K562 (cell line): Measurements from ENCODE around the gene DOCK4. TPM values are rescaled to one million over a fixed set of nuclear protein-coding genes. Genes with fewer than 3 reads are reported as not detected.

Source experiments
- ATAC-seq: fragments of 200-7000 bp; cut with Tn5 transposase; 3 replicates; pipeline ENCODE4 v1.9.1; 2020; ENCODE audit warnings: moderate library complexity
- BruUV-seq: library from RNA; stranded (reverse); fragments of 400-500 nt; replicated peaks from 2 replicates; lab custom pipeline; 2021; lab: Mats Ljungman, UMichigan
- CTCF ChIA-PET: fragments of 300-600 bp; formaldehyde crosslinking; extraction: SDS; loops from one replicate; lab custom pipeline; 2021; ENCODE audit warnings: low intra/inter-chr PET ratio; lab: Yijun Ruan, JAX
- POLR2A ChIA-PET: fragments of 300-600, 350-650 bp; sonication (Branson Sonifier 250); formaldehyde crosslinking; extraction: SDS; loops from one replicate; lab custom pipeline; 2021; ENCODE audit warnings: antibody characterized with exemption, inconsistent platforms; lab: Yijun Ruan, JAX
- DNase-seq, 4 experiments: peaks; one replicate each; pipeline versions ENCODE4 v3.0.0 to v3.0.0-alpha.2; 2011 to 2018; ENCODE audit warnings: low spot score in 3 of 4, mixed read lengths in 3 of 4; ENCODE audit errors: extremely low read depth in 1 of 4
- FAIRE-seq: peaks from 2 replicates; lab custom pipeline; 2011; peaks lifted over from hg19 to GRCh38; lab: Jason Lieb, UNC
- H2AFZ ChIP-seq: 2 replicates; pipeline ENCODE4 v1.6.0; 2011; ENCODE audit warnings: low read depth, low read length, control low read depth, inconsistent platforms
- H3K27ac ChIP-seq: fragments of 200-600 bp; 3 replicates; pipeline ENCODE4 v1.8.0; 2011; ENCODE audit warnings: low read depth, mild to moderate bottlenecking, control low read depth, inconsistent platforms, low read length, moderate library complexity, mixed read lengths; ENCODE audit errors: extremely low read depth
- H3K27me3 ChIP-seq, 2 experiments: fragments of 300-600 bp in 1 of 2; 2 replicates in 1 of 2; 3 replicates in 1 of 2; pipeline versions ENCODE4 v1.6.0 to v1.8.0; 2011; ENCODE audit warnings: inconsistent platforms in 2 of 2, low read length in 2 of 2, mild to moderate bottlenecking in 1 of 2, mixed read lengths in 1 of 2, moderate library complexity in 1 of 2; ENCODE audit not compliant: control insufficient read depth in 2 of 2, insufficient read depth in 2 of 2
- H3K36me3 ChIP-seq: fragments of 300-600 bp; 3 replicates; pipeline ENCODE4 v1.8.0; 2011; ENCODE audit warnings: mild to moderate bottlenecking, low read length, inconsistent platforms; ENCODE audit not compliant: control insufficient read depth, insufficient read depth
- H3K4me1 ChIP-seq, 2 experiments: fragments of 200-600 bp in 1 of 2; replicated peaks in 1 of 2; 2 replicates in 1 of 2; 3 replicates in 1 of 2; pipeline versions ENCODE4 v1.5.1 to v1.8.0; 2011; ENCODE audit warnings: inconsistent platforms in 2 of 2, low read length in 2 of 2, mild to moderate bottlenecking in 1 of 2, mixed read lengths in 1 of 2, moderate library complexity in 1 of 2; ENCODE audit not compliant: control insufficient read depth in 2 of 2, insufficient read depth in 2 of 2
- H3K4me2 ChIP-seq: 2 replicates; pipeline ENCODE4 v1.6.1; 2011; ENCODE audit warnings: low read length, control low read depth, inconsistent platforms, mixed read lengths; ENCODE audit not compliant: insufficient read depth
- H3K4me3 ChIP-seq: fragments of 200-600 bp; sonication (generic), shearing (Covaris generic); 2 replicates; pipeline ENCODE4 v1.5.1; 2016; ENCODE audit warnings: control low read depth, inconsistent platforms
- H3K79me2 ChIP-seq: fragments of 200-600 bp; 3 replicates; pipeline ENCODE4 v1.8.0; 2011; ENCODE audit warnings: low read length, inconsistent platforms; ENCODE audit not compliant: control insufficient read depth, insufficient read depth
- H3K9ac ChIP-seq, 2 experiments: 2 replicates each; pipeline versions ENCODE4 v1.6.0 to v1.6.1; 2011; ENCODE audit warnings: low read depth in 2 of 2, low read length in 2 of 2, control low read depth in 1 of 2, inconsistent platforms in 1 of 2, mild to moderate bottlenecking in 1 of 2, mixed read lengths in 1 of 2; ENCODE audit not compliant: insufficient read depth in 1 of 2
- H3K9me1 ChIP-seq: one replicate; pipeline ENCODE4 v1.6.0; 2011; ENCODE audit warnings: inconsistent platforms, mild to moderate bottlenecking, low read length, moderate library complexity; ENCODE audit not compliant: control insufficient read depth, insufficient read depth
- H3K9me3 ChIP-seq: replicated peaks from 2 replicates; pipeline ENCODE4 v1.5.1; 2011; ENCODE audit warnings: low read depth, low read length, inconsistent platforms; ENCODE audit not compliant: control insufficient read depth, insufficient read depth
- H4K20me1 ChIP-seq: replicated peaks from 2 replicates; pipeline ENCODE4 v1.6.1; 2011; ENCODE audit warnings: low read length, inconsistent platforms, mixed read lengths; ENCODE audit not compliant: control insufficient read depth, insufficient read depth
- CEBPB ChIP-seq: fragments of 450-650 bp; IDR thresholded peaks from 2 replicates; pipeline ENCODE4 v1.6.1; 2016; ENCODE audit warnings: missing genetic modification characterization, missing compliant biosample characterization
- CEBPG ChIP-seq, 3 experiments: fragments of 200-800 bp in 1 of 3; sonication (Bioruptor generic) in 1 of 3; sonication (generic) in 1 of 3; formaldehyde crosslinking in 1 of 3; IDR thresholded peaks in 2 of 3; conservative IDR thresholded peaks in 1 of 3; 2 replicates each; pipeline versions ENCODE4 v1.6.1 to v1.8.0; 2016 to 2022; ENCODE audit warnings: missing compliant biosample characterization in 2 of 3, missing genetic modification characterization in 2 of 3, mild to moderate bottlenecking in 1 of 3, missing genetic modification reagents in 1 of 3
- EGR1 ChIP-seq: fragments of 450-650 bp; conservative IDR thresholded peaks from 2 replicates; pipeline ENCODE4 v1.6.1; 2017; ENCODE audit warnings: mild to moderate bottlenecking
- GATAD2B ChIP-seq: fragments of 450-650 bp; IDR thresholded peaks from 2 replicates; pipeline ENCODE4 v1.6.1; 2017; ENCODE audit warnings: mild to moderate bottlenecking, borderline replicate concordance
- NFE2 ChIP-seq: IDR thresholded peaks from 2 replicates; pipeline ENCODE4 v1.6.1; 2014; ENCODE audit warnings: antibody characterized with exemption, low read depth
- SPI1 ChIP-seq: IDR thresholded peaks from 2 replicates; pipeline ENCODE4 v1.6.1; 2011; ENCODE audit warnings: low read depth, low read length, control low read depth, borderline replicate concordance
- XRCC3 ChIP-seq: fragments of 450-650 bp; IDR thresholded peaks from 2 replicates; pipeline ENCODE4 v1.6.1; 2017; ENCODE audit warnings: mild to moderate bottlenecking, moderate library complexity
- ZNF512 ChIP-seq: IDR thresholded peaks from 2 replicates; pipeline ENCODE4 v1.6.1; 2016; ENCODE audit warnings: missing genetic modification characterization, missing compliant biosample characterization
- ZNF699 ChIP-seq: fragments of 250-450 bp; sonication (Bioruptor Pico); IDR thresholded peaks from 2 replicates; pipeline ENCODE4 v1.8.0; 2021; ENCODE audit warnings: mild to moderate bottlenecking, moderate library complexity; ENCODE audit not compliant: insufficient replicate concordance
- WGBS: fragments of 100-300 bp; shearing (Covaris generic); methylation state at CpG from one replicate; pipeline ENCODE4 v1.1.6; 2016; ENCODE audit warnings: low coverage, mixed read lengths; ENCODE audit not compliant: insufficient coverage; ENCODE audit errors: missing lambda C conversion rate; 5-methylcytosine and 5-hydroxymethylcytosine counted together
- in situ Hi-C: fragments of 300-500 bp; cut with MboI; formaldehyde crosslinking; loops from 4 replicates; pipeline ENCODE4 v1.15.0; 2018; ENCODE audit warnings: inconsistent platforms, mixed read lengths
- intact Hi-C: fragments of 100-400 bp; cut with micrococcal nuclease; formaldehyde crosslinking; loops from 2 replicates; pipeline ENCODE4 v1.14.2; 2022
- polyA plus RNA-seq, 8 experiments: library from polyadenylated mRNA; depleted of rRNA in 4 of 8; stranded (reverse) in 5 of 8; unstranded in 3 of 8; fragments of >200 nt; fragmentation: Nextera tagmentation in 2 of 8; fragmentation: Illumina TruSeq in 1 of 8; extraction: Ambion mirVana in 2 of 8; extraction: Trizol in 1 of 8; gene quantifications; 2 replicates each; pipeline versions ENCODE4 v1.2.1 to v1.2.3, GENCODE V29; 2011 to 2014; ENCODE audit warnings: inconsistent platforms in 1 of 8, missing spikeins in 1 of 8
- total RNA-seq, 7 experiments: library from RNA; depleted of rRNA in 6 of 7; stranded (reverse); fragments of >200 nt in 6 of 7; fragmentation: Illumina TruSeq in 2 of 7; extraction: Trizol in 2 of 7; gene quantifications; 2 replicates each; pipeline versions ENCODE4 v1.2.1 to v1.2.3, GENCODE V29; 2011 to 2021; ENCODE audit warnings: low replicate concordance in 1 of 7
- TF ChIP-seq, protein P1 (sequence below), 2 experiments: IDR thresholded peaks in 1 of 2; conservative IDR thresholded peaks in 1 of 2; 2 replicates each; pipeline ENCODE4 v1.6.1; 2016; ENCODE audit warnings: low read depth in 2 of 2, mild to moderate bottlenecking in 1 of 2, missing compliant biosample characterization in 1 of 2, missing genetic modification characterization in 1 of 2, moderate library complexity in 1 of 2
- TF ChIP-seq, protein P2 (sequence below): fragments of 200-800 bp; sonication (Bioruptor generic); IDR thresholded peaks from 2 replicates; pipeline ENCODE4 v1.6.1; 2017; ENCODE audit warnings: missing genetic modification characterization, missing compliant biosample characterization

Gene DOCK4
- total and polyA plus RNA-seq, 9 of the 15 experiments (the other 6 are each of a cell fraction or from before 2014, with no cell fraction given) = 0.42 to 5.7 (median 2.3) TPM

GRCh38 chr7:111728635-111728995, 477.6 kb downstream of the DOCK4 start (continued):
- TF ChIP-seq, protein P1, sequence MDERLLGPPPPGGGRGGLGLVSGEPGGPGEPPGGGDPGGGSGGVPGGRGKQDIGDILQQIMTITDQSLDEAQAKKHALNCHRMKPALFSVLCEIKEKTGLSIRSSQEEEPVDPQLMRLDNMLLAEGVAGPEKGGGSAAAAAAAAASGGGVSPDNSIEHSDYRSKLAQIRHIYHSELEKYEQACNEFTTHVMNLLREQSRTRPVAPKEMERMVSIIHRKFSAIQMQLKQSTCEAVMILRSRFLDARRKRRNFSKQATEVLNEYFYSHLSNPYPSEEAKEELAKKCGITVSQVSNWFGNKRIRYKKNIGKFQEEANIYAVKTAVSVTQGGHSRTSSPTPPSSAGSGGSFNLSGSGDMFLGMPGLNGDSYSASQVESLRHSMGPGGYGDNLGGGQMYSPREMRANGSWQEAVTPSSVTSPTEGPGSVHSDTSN (CRISPR knock-in tag; IDR thresholded peaks at IDR 0.05; ENCODE audit: low read depth) = no peak
- TF ChIP-seq, protein P1 (tag; conservative IDR thresholded peaks at IDR 0.05; ENCODE audit: low read depth) = no peak

DNA sequence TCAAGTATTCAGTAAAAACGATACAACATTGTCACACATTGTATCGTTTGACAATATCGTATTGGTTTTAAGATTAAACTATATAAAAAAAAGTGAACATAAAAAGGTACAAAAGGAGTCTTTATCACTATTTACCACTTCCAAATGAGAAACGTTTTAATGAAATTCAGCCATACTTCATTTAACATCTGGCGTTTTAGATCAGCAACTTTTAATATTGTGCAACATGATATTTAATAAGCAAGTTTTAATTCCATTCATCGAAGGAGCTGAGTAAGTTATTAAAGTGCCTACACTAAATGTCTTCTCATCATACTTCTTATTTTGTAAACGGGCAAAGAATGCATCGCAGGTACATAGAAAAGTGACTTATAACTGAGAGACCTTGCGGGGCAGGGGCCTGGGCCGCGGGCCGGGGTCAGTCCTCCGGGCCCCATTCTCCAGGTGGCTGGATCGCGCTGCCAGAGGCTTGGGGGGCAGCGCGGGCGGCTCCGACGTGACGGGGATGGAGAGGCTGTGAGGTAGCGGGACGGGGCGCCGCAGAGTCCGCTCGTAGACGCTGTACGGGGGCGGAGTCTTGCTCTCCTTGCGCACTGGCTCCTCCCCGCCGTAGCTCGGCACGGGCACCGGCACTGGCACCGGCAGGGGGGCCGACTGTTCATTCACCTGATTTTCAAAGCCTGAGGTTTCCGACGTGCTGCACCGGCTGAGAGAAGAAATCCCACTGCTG, 478.1 kb downstream of the DOCK4 start:
- ATAC-seq = no peak
- Histone ChIP-seq H3K27me3 (no peaks in the 10 kb centered on the region), H3K9ac (no peak overlapping the region), H3K4me3 (no peak overlapping the region), H3K36me3 (no peaks in the 10 kb centered on the region), H3K4me2 (no peak overlapping the region), H3K4me1 (peaks cover 3 to 10% of the 10 kb centered on the region in 2 experiments; a peak in 3 of 5 replicates), H4K20me1 (no peaks in the 10 kb centered on the region), H3K79me2 (no peaks in the 10 kb centered on the region), H3K9me1 (no peaks in the 10 kb centered on the region), H3K9me3 (no peaks in the 10 kb centered on the region), H2AFZ (no peak overlapping the region), H3K27ac (no peak overlapping the region)
- CTCF ChIA-PET = no interaction called here
- no TSS peak for BruUV-seq
- in situ Hi-C loops (no loop called here), intact Hi-C loops (no loop called here)
- WGBS = 68% methylated on average over 41 of the region's 41 CpGs
- POLR2A ChIA-PET = no interaction called here
- no peak for DNase-seq
- TF ChIP-seq CEBPG (CRISPR knock-in tag; IDR thresholded peaks at IDR 0.05) (no peak), CEBPG (tag; conservative IDR thresholded peaks at IDR 0.05 in 1 of 2, IDR thresholded peaks at IDR 0.05 in 1 of 2) (peak in 1 of 2 experiments; percentile 70; a peak in 2 of 4 replicates), EGR1 (no peak), ZNF699 (CRISPR knock-in tag) (no peak), ZNF512 (no peak), SPI1 (no peak), NFE2 (no peak), XRCC3 (no peak), GATAD2B (no peak), CEBPB (peak; percentile 72)
- TF ChIP-seq, protein P2, sequence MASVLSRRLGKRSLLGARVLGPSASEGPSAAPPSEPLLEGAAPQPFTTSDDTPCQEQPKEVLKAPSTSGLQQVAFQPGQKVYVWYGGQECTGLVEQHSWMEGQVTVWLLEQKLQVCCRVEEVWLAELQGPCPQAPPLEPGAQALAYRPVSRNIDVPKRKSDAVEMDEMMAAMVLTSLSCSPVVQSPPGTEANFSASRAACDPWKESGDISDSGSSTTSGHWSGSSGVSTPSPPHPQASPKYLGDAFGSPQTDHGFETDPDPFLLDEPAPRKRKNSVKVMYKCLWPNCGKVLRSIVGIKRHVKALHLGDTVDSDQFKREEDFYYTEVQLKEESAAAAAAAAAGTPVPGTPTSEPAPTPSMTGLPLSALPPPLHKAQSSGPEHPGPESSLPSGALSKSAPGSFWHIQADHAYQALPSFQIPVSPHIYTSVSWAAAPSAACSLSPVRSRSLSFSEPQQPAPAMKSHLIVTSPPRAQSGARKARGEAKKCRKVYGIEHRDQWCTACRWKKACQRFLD (CRISPR knock-in tag) = no peak
- TF ChIP-seq, all 486 proteins: peak for 2
- FAIRE-seq = no peak
